Choroid plexus epithelial cell (primary cell): ENCODE data around the gene RTP5.

Experiments used
- DNase-seq: peaks from one replicate; pipeline ENCODE4 v3.0.0-alpha.2; 2010; ENCODE audit warnings: low read depth
- H3K4me3 ChIP-seq: 2 replicates; pipeline ENCODE4 v1.5.1; 2011; ENCODE audit warnings: low read depth, mild to moderate bottlenecking, control low read depth, low read length, moderate library complexity
- TF ChIP-seq, protein P1 (sequence below): conservative IDR thresholded peaks from 2 replicates; pipeline ENCODE4 v1.5.1; 2011; ENCODE audit warnings: low read depth, mild to moderate bottlenecking, control low read depth, inconsistent platforms, low read length, moderate library complexity

Gene RTP5

DNA sequence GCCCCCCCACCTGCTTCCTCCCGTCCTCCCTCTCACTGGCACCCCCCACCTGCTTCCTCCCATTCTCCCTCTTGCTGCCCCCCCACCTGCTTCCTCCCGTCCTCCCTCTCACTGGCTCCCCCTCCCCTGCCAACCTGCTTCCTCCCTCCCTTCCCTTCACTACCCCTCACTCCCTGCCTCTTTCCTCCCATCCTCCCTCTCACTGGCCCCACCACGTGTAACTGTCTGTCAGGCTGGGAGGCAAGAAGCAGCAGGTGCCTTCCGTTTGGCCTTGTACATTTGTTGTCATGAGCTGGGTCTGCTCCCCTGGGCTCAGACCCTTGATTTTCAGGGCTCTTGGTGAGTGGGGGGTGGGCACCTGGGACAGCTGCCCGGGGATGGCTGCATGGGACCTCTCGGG lies 19.1 kb downstream of the RTP5 start:
- no peak overlapping the region for H3K4me3 ChIP-seq
- TF ChIP-seq, protein P1, sequence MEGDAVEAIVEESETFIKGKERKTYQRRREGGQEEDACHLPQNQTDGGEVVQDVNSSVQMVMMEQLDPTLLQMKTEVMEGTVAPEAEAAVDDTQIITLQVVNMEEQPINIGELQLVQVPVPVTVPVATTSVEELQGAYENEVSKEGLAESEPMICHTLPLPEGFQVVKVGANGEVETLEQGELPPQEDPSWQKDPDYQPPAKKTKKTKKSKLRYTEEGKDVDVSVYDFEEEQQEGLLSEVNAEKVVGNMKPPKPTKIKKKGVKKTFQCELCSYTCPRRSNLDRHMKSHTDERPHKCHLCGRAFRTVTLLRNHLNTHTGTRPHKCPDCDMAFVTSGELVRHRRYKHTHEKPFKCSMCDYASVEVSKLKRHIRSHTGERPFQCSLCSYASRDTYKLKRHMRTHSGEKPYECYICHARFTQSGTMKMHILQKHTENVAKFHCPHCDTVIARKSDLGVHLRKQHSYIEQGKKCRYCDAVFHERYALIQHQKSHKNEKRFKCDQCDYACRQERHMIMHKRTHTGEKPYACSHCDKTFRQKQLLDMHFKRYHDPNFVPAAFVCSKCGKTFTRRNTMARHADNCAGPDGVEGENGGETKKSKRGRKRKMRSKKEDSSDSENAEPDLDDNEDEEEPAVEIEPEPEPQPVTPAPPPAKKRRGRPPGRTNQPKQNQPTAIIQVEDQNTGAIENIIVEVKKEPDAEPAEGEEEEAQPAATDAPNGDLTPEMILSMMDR: no peak
- no peak for DNase-seq

DNA sequence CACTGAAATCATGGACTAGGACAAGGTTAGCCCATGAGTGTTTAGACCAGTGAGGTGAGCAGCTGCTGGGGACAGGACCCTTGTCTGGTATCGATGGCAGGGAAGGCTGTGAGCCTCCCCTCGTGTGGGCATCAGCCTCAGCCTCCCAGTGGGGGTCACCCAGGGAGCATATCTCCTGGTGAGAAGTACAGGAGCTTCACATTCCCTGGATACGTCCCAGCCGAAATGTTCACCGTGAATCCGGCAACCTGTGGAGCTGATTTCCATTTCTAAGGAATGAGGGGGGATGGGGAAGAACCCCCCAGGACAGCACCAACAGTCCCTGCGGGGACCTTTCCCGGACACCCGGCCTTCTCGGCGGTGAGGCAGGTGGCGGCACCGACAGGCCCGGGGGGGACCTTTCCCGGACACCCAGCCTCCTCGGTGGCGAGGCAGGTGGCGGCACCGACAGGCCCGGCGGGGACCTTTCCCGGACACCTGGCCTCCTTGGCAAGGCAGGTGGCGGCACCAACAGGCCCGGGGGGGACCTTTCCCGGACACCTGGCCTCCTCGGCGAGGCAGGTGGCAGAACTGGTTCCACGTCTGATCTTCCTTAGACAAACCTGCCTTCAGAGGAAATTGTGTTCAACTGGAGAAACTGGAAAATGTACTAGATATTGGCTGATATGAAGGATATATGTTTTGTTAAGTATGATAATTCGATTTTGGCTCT lies 21.2 kb downstream of the RTP5 start:
- no peak overlapping the region for H3K4me3 ChIP-seq
- DNase-seq: no peak
- TF ChIP-seq, protein P1: no peak

DNA sequence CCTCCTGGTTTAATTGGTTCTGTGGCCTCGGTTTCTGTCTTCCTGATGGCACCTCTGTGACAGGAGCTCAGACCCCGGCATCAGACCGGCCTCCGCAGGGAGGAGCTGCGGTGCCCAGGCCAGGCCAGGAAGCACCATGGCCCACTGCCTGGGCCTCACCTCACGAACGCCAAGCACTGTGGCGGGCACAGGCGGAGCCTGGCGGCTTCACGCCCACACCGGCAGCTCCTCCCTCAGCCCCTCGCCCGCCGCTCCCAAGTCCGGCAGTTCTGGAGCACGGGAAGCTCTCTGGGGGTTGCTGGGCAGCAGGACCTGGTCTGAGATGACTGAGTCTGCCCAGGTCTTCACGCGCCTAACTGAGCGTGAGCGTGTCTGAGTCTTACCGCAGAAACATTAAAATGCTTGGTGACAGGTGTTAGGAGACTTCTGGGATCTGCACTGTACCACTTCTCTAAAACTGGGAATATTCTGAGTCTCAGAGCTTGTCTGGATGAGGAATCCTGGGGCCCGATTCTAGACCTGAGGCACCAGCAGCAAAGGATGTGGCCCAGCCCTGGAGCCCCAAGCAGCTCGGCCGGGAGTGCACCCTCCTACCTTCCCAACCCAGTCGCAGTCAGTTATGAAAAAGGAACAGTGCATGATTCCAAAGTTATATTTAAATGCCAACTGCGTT lies 21.9 kb downstream of the RTP5 start:
- no peak overlapping the region for H3K4me3 ChIP-seq
- TF ChIP-seq, protein P1: no peak
- no peak for DNase-seq

DNA sequence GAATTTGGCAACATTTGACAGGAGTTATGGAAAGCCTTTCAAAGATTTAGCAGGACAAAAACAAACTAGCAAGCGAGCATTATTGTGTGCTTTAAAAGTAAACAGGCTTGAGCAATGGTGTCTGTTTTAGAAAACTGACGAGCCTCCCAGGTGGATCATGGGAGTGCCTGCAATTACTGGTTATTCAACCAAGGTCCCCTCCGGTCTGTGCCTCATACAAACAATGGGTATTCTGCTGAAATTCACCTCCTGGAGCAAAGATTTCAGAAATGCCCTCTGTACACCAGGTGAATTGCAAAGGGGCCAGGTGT lies 22.4 kb downstream of the RTP5 start:
- no peak for DNase-seq
- TF ChIP-seq, protein P1: no peak

DNA sequence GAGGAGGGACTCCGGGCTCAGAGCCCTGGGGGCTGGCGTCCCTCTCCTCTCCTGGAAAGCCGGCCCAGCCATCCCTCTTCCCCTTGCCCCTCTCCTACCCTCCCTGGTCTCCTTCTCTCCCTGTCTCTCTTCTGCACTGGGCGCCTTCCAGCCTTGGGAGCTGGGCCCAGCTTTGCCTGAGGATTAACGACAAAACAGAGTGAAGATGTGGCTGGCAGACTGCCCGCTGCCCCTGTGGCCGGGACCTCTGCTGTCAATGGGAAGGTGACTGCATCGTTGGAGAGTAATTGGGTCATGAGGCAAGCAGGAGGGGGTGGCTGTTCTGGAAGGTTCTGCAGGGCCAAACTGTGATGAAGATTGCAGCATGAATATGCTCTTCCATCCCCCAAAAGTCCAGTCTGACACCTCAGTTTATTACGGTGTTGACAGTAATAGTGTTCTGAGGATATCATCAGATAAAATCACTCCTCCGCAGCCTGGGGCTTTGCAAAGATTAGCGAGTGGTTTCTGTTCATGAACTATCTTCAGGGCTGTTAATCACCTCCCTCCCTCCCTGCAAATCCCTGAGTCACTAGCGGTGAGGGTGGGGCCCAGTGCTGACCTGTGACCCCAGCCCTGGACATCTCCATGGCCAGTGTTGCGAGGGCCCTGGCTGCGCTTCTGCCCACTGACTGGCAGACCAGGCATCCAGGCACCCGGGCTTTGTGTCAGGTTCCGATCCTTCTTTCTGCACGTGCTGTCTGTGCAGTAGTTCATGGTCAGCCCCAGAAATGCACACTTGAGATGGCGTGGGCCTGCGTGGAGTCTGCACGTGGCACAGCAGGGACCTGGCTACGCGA lies 23.0 kb downstream of the RTP5 start:
- H3K4me3 ChIP-seq: no peak overlapping the region
- TF ChIP-seq, protein P1: no peak
- peak; percentile 53 for DNase-seq

More for the DNA sequence above, 22.4 kb downstream of the RTP5 start:
- H3K4me3 ChIP-seq: no peak overlapping the region

DNA sequence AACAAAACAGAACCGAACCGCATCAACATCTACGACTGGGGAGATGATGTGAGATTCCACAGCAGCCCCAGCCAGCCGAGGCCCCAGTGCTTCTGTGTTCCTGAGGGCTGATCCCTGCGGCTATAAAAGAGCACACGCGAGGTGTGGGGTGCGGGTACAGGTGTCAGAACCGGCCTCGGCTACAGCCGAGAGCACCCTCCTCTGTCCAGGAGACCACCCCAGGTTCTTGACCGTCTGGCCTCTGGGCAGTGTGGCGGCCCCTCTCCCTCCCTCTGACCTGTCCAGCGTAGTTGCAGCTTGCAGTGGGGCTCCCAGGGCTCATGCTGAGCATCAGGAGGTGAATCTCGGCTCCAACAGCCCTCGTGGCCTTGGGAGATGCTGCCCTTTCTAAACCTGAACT lies 23.7 kb downstream of the RTP5 start:
- TF ChIP-seq, protein P1: no peak
- H3K4me3 ChIP-seq: no peak overlapping the region
- no peak for DNase-seq
